ENCODE results near the gene PAPLN.

Gene PAPLN

GRCh38 chr14:73312687-73313086 is 75.4 kb downstream of the PAPLN start:
- H3K4me3 ChIP-seq (ENCODE audit: low read depth, low read length): no peak overlapping the region
- TF ChIP-seq CTCF (IDR thresholded peaks at IDR 0.05; ENCODE audit: low read depth, low read length): no peak

- no peak overlapping the region for H3K4me3 ChIP-seq (ENCODE audit: low read depth, low read length)
- TF ChIP-seq CTCF (IDR thresholded peaks at IDR 0.05; ENCODE audit: low read depth, low read length): no peak
Measured at GRCh38 chr14:73313151-73313550, 75.8 kb downstream of the PAPLN start.

- H3K4me3 ChIP-seq (ENCODE audit: low read depth, low read length): no peak overlapping the region
- TF ChIP-seq CTCF (IDR thresholded peaks at IDR 0.05; ENCODE audit: low read depth, low read length): no peak
Measured at GRCh38 chr14:73323896-73324399, 86.6 kb downstream of the PAPLN start.

Measured in WI38 (cell line).